Bronchial epithelial cell (primary cell): ENCODE measurements around the gene ADAMTS17. TPM values are rescaled to one million over a fixed set of nuclear protein-coding genes. Genes with fewer than 3 reads are reported as not detected.

Source experiments
- DNase-seq: peaks from one replicate; pipeline ENCODE4 v3.0.0-alpha.2; 2010; ENCODE audit warnings: low read depth
- FAIRE-seq: peaks from 2 replicates; lab custom pipeline; 2011; peaks lifted over from hg19 to GRCh38; lab: Jason Lieb, UNC
- H3K27me3 ChIP-seq: 2 replicates; pipeline ENCODE4 v1.5.1; 2011; ENCODE audit warnings: low read length; ENCODE audit not compliant: control insufficient read depth, insufficient read depth
- H3K36me3 ChIP-seq: 2 replicates; pipeline ENCODE4 v1.5.1; 2011; ENCODE audit warnings: low read length; ENCODE audit not compliant: control insufficient read depth, insufficient read depth
- H3K4me3 ChIP-seq: 2 replicates; pipeline ENCODE4 v1.5.1; 2011; ENCODE audit warnings: mild to moderate bottlenecking, low read depth, low read length, control low read depth
- CTCF ChIP-seq: IDR thresholded peaks from 2 replicates; pipeline ENCODE4 v1.5.1; 2011; ENCODE audit warnings: mild to moderate bottlenecking, moderate library complexity, low read length, control low read depth, inconsistent platforms; ENCODE audit not compliant: insufficient read depth, severe bottlenecking
- total RNA-seq: library from RNA; depleted of rRNA; stranded (reverse); fragments of >200 nt; gene quantifications from 2 replicates; pipeline ENCODE4 v1.2.1, GENCODE V29; 2014

ADAMTS17 gene
- total RNA-seq, 1 donor from 2014 or later = 1.1 TPM

DNA sequence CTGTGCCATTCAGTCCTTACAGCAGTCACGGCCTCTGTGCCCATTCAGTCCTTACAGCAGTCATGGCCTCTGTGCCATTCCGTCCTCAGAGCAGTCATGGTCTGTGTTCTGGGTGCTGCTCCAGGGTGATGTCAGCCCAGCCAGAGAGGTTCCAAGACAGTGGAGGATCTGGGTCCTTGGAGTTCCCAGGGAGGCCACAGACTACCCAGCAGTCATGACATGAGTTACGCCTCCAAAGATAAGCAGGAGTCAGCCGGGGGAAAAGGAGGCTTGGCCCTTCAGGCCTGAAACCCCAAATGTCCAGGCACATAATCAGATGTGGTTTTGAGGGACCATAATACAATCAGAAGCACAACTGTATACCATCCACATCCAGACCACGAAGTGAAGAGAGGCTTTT lies 115.7 kb downstream of the ADAMTS17 start:
- no peak for DNase-seq
- no peak overlapping the region for H3K4me3 ChIP-seq
- no peak for TF ChIP-seq CTCF
- no peaks in the 10 kb centered on the region for H3K36me3 ChIP-seq
- no peak for FAIRE-seq
- H3K27me3 ChIP-seq = no peaks in the 10 kb centered on the region

DNA sequence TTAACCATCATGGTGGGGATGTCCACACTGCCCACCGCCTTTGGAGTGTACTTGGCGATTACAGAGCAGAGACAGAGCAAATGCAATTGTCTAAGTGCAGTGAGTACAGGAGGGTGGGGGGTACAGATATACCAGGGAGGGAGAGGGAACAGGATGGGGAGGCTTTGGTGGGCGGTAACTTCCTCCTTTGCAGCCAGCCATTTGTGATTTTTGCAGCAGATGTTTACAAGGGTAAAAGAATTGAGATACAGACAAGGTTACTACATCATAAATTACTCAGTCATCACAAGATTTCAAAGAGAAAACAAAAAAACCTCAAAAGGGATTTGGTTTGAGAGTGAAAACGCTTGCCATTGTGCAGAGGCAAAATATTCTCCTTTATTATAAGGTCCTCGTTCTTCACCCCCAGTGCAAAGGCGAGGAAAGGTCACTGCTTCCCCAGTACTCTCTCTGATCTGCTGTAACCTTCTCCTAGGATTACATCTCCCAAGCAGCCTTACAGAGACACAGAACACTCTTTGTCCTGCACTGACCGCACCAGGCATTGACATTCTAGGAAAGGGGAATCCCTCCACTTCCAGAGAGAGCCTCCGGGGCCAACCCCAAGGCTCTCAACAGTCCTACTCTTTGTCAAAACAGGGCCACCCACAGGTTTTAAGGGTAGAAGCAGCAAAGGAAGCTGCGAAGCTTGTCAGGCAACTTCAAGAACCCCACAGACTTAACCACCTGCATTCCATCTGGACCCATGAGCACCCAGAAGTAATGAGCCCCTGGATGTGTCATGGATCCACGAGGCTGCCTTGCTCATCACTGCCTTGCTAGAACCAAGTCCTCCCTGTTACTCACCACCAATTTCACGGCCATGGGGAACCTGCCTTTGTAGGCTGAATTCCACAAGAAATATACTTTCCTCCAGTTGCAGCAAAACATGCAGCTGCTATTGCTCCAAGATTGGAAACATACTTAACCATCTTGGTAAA lies 117.3 kb downstream of the ADAMTS17 start:
- DNase-seq (peak; percentile 63), FAIRE-seq (no peak)
- Histone ChIP-seq H3K4me3 (no peak overlapping the region), H3K27me3 (no peaks in the 10 kb centered on the region), H3K36me3 (no peaks in the 10 kb centered on the region)
- no peak for TF ChIP-seq CTCF

DNA sequence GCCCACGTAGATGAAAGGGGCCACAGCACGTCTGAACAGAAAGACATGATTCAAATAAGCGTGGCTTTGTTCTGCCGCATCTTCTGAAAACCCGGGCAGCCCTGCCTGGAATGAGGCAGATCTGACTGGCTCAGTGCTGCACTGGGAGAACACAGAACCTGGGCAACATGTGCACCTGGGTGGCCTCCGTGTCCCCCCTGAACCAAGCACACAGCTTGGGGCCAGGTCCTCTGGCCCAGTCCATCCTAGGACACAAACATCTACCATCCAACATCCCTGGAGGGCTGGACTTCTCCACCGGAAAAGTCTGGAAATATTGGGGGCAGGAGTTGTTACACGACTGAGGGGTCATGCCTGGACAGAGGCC lies 119.4 kb downstream of the ADAMTS17 start:
- DNase-seq (no peak), FAIRE-seq (no peak)

GRCh38 chr15:100221471-100222348 lies 120.1 kb downstream of the ADAMTS17 start:
- no peak for TF ChIP-seq CTCF
- no peaks in the 10 kb centered on the region for H3K27me3 ChIP-seq
- DNase-seq = no peak
- no peaks in the 10 kb centered on the region for H3K36me3 ChIP-seq
- FAIRE-seq = no peak
- no peak overlapping the region for H3K4me3 ChIP-seq

More for the DNA sequence above, 119.4 kb downstream of the ADAMTS17 start:
- H3K4me3 ChIP-seq = no peak overlapping the region
- no peaks in the 10 kb centered on the region for H3K27me3 ChIP-seq
- H3K36me3 ChIP-seq = no peaks in the 10 kb centered on the region
- TF ChIP-seq CTCF = no peak

GRCh38 chr15:100220058-100220768 lies 121.6 kb downstream of the ADAMTS17 start:
- H3K27me3 ChIP-seq = no peaks in the 10 kb centered on the region
- DNase-seq (no peak), FAIRE-seq (no peak)
- no peaks in the 10 kb centered on the region for H3K36me3 ChIP-seq
- no peak for TF ChIP-seq CTCF
- no peak overlapping the region for H3K4me3 ChIP-seq
